PC-9 (cell line): ENCODE results near the gene IRAK2. TPM values are rescaled to one million over a fixed set of nuclear protein-coding genes. Genes with fewer than 3 reads are reported as not detected.

Experiments used
- BruUV-seq: library from RNA; stranded (reverse); fragments of 400-500 nt; replicated peaks from 2 replicates; lab custom pipeline; 2021; lab: Mats Ljungman, UMichigan
- CTCF ChIA-PET: fragments of 300-600 bp; sonication (Branson Sonifier 250); formaldehyde crosslinking; loops from one replicate; lab custom pipeline; 2022; ENCODE audit warnings: antibody characterized with exemption; lab: Charles Lee
- POLR2A ChIA-PET: fragments of 300-600 bp; sonication (Branson Sonifier 250); formaldehyde crosslinking; loops from one replicate; lab custom pipeline; 2022; ENCODE audit warnings: antibody characterized with exemption; ENCODE audit not compliant: unreplicated experiment; lab: Charles Lee
- DNase-seq, 2 experiments: peaks; one replicate each; pipeline versions ENCODE4 v3.0.0 to v3.0.0-alpha.2; 2015 to 2022; ENCODE audit warnings: mixed read lengths in 1 of 2
- H2AFZ ChIP-seq: fragments of 200-600 bp; sonication (generic); 2 replicates; pipeline ENCODE4 v1.8.1; 2017; ENCODE audit warnings: antibody characterized with exemption
- H3F3A ChIP-seq: fragments of 200-600 bp; sonication (generic); 2 replicates; pipeline ENCODE4 v1.8.1; 2017; ENCODE audit warnings: antibody characterized with exemption, mild to moderate bottlenecking, low read depth; ENCODE audit not compliant: insufficient read depth
- H3K27ac ChIP-seq: fragments of 200-600 bp; sonication (generic); 2 replicates; pipeline ENCODE4 v1.6.1; 2016; ENCODE audit warnings: mixed run types
- H3K27me3 ChIP-seq: fragments of 200-600 bp; sonication (generic); 2 replicates; pipeline ENCODE4 v1.6.1; 2016; ENCODE audit warnings: low read depth, mixed run types; ENCODE audit not compliant: insufficient read depth
- H3K36me3 ChIP-seq: fragments of 200-600 bp; sonication (generic); 2 replicates; pipeline ENCODE4 v1.6.1; 2016; ENCODE audit warnings: low read depth, mixed run types
- H3K4me1 ChIP-seq: fragments of 200-600 bp; sonication (generic); replicated peaks from 2 replicates; pipeline ENCODE4 v1.6.1; 2016; ENCODE audit warnings: mixed run types; ENCODE audit not compliant: insufficient read depth
- H3K4me2 ChIP-seq: fragments of 200-600 bp; sonication (generic); 2 replicates; pipeline ENCODE4 v1.6.1; 2017; ENCODE audit warnings: mixed run types
- H3K4me3 ChIP-seq: fragments of 200-600 bp; sonication (generic); 2 replicates; pipeline ENCODE4 v1.6.1; 2016; ENCODE audit warnings: mixed run types
- H3K79me2 ChIP-seq: fragments of 200-600 bp; sonication (generic); 2 replicates; pipeline ENCODE4 v1.6.1; 2017; ENCODE audit warnings: low read depth, mixed run types
- H3K9me2 ChIP-seq: fragments of 200-600 bp; sonication (generic); 2 replicates; pipeline ENCODE4 v1.8.1; 2017; ENCODE audit warnings: mild to moderate bottlenecking; ENCODE audit not compliant: insufficient read depth
- H3K9me3 ChIP-seq: fragments of 200-600 bp; sonication (generic); 2 replicates; pipeline ENCODE4 v1.8.1; 2016; ENCODE audit warnings: low read depth; ENCODE audit not compliant: insufficient read depth
- H4K20me1 ChIP-seq: fragments of 200-600 bp; sonication (generic); 2 replicates; pipeline ENCODE4 v1.8.1; 2017; ENCODE audit not compliant: insufficient read depth
- CTCF ChIP-seq: fragments of 200-600 bp; sonication (generic); conservative IDR thresholded peaks from 2 replicates; pipeline ENCODE4 v1.6.1; 2017; ENCODE audit warnings: mixed run types, antibody characterized with exemption, mild to moderate bottlenecking, moderate library complexity
- EZH2 ChIP-seq: fragments of 200-600 bp; sonication (generic); IDR thresholded peaks from 2 replicates; pipeline ENCODE4 v1.8.0; 2017; ENCODE audit warnings: antibody characterized with exemption, low read depth
- intact Hi-C: fragments of 100-400 bp; cut with micrococcal nuclease; formaldehyde crosslinking; loops from one replicate; pipeline ENCODE4 v1.10.0; 2022; ENCODE audit not compliant: unreplicated experiment
- total RNA-seq: library from RNA; stranded (reverse); gene quantifications from 2 replicates; pipeline ENCODE4 v1.2.3, GENCODE V29; 2021

Gene IRAK2
- total RNA-seq, 1 experiment from 2014 or later, result 2.7 TPM

DNA sequence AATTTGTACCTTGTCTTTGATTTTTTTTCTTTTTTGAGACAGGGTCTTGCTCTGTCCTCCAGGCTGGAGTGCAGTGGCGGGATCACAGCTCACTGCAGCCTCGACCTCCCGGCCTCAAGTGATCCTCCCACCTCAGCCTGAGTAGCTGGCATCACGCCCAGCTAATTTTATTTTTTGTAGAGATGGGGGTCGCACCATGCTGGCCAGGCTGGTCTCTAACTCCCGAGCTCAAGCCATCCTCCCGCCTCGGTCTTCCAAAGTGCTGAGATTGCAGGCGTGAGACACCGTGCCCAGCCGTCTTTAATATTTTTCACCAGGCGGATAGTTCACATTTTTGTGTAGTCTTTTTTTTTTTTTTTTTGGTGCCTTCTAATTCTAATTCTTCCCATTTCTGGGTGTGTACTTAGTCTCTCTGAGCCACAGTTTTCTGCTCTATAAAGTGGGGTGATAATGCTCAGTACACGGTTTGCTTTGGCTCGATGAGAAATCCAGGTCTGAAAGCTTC is 83.0 kb downstream of the IRAK2 start:
- peak overlapping the region; percentile 80; the same call in 1 of the 2 replicates for H3K4me3 ChIP-seq
- peak overlapping the region; percentile 90 for H2AFZ ChIP-seq
- H4K20me1 ChIP-seq, result no peaks in the 10 kb centered on the region; the same call in 1 of the 2 replicates
- no peak for TF ChIP-seq EZH2
- no peak for TF ChIP-seq CTCF
- DNase-seq, result no peak
- no peaks in the 10 kb centered on the region for H3K9me2 ChIP-seq
- peaks cover 14% of the 10 kb centered on the region; the same call in 1 of the 2 replicates for H3K36me3 ChIP-seq
- intact Hi-C loops, result no loop called here
- H3K9me3 ChIP-seq, result peaks cover 22% of the 10 kb centered on the region
- peaks cover 18% of the 10 kb centered on the region for H3F3A ChIP-seq
- H3K27me3 ChIP-seq, result no peaks in the 10 kb centered on the region
- CTCF ChIA-PET, result interaction anchor here (0.7 kb wide), 1 partner anchor 1408 kb away, joined by 3 read pairs; no protein-coding TSS in a partner anchor
- peak overlapping the region; percentile 82 for H3K4me2 ChIP-seq
- POLR2A ChIA-PET, result no interaction called here
- peaks cover 26% of the 10 kb centered on the region for H3K79me2 ChIP-seq
- peaks cover 17% of the 10 kb centered on the region for H3K4me1 ChIP-seq
- no peak overlapping the region for H3K27ac ChIP-seq
- BruUV-seq, result TSS peak; percentile 23

DNA sequence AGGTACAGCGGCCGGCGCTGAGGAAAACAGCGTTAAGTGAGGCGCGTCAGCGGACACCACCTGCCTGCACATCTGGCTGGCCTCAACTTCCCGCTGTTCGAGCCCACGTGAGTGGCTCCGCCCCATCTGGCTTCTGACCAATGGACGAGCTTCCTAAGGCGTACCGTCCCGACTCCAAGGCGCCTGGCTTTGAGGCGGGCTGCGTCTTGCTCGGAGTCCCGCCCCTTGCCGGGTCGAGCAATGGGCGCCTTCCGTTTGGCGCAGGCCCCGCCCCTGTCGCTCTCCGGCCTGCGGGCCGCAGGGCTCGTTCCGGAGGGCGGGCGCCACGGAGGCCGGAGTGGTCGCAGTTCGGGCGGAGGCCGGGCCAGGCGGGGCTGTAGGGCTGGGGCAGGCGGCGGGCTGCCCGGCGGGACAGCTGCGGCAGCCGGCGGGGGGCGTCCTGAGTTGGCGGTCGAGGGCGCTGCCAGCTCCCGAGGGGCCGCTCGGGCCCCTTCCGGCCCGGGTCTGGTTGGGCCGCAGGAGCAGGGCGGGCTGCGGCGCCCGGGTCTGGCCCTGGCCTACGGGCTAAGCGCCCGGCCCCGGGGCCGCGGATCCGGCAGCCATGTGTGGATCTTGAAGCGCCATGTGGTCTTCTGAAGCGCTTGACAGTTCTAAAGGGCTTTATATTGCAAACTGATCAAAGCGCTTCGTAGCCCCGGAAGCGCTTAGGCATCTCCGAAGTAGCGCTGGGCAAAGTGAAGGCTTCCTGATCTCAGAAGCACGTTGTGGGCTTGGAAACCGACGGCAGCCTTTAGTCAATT is 83.7 kb downstream of the IRAK2 start, which contains the start of gene TATDN2:
TSS of gene TATDN2 (plus strand) at position 276 of the 800 bp plus-strand sequence. CDS start 742 bp downstream, outside the sequence.
- Histone ChIP-seq H4K20me1 (no peaks in the 10 kb centered on the region; the same call in 1 of the 2 replicates), H3K27ac (no peak within 1 kb of the TSS), H2AFZ (peak within 1 kb of the TSS; percentile 90), H3K27me3 (no peaks in the 10 kb centered on the region), H3K4me1 (peaks cover 17% of the 10 kb centered on the region), H3K4me3 (peak within 1 kb of the TSS; percentile 80), H3K79me2 (peaks cover 26% of the 10 kb centered on the region), H3K9me2 (no peaks in the 10 kb centered on the region), H3K4me2 (peak within 1 kb of the TSS; percentile 82), H3K9me3 (peaks cover 22% of the 10 kb centered on the region), H3F3A (peaks cover 15% of the 10 kb centered on the region), H3K36me3 (peaks cover 16% of the 10 kb centered on the region; the same call in 1 of the 2 replicates)
- DNase-seq, result peak; percentile 87 to 92
- BruUV-seq, result no TSS peak
- no peak for TF ChIP-seq CTCF
- TF ChIP-seq EZH2, result no peak
- ChIA-PET POLR2A (interaction anchor here (0.6 kb wide), 1 partner anchor 107 kb away, joined by 4 read pairs; the partner anchor contains the start of gene VHL), CTCF (no interaction called here)
- intact Hi-C loops, result no loop called here

GRCh38 chr3:10248984-10249748 is 84.4 kb downstream of the IRAK2 start:
- Histone ChIP-seq H3K79me2 (peaks cover 26% of the 10 kb centered on the region), H3K4me1 (peaks cover 17% of the 10 kb centered on the region), H3K9me2 (no peaks in the 10 kb centered on the region), H3K36me3 (peaks cover 12% of the 10 kb centered on the region; the same call in 1 of the 2 replicates), H4K20me1 (no peaks in the 10 kb centered on the region; the same call in 1 of the 2 replicates), H2AFZ (peak overlapping the region; percentile 90), H3K9me3 (peaks cover 22% of the 10 kb centered on the region), H3K4me3 (peak overlapping the region; percentile 80), H3K27me3 (no peaks in the 10 kb centered on the region), H3K4me2 (peak overlapping the region; percentile 82), H3K27ac (no peak overlapping the region), H3F3A (peaks cover 12% of the 10 kb centered on the region)
- POLR2A ChIA-PET, result no interaction called here
- CTCF ChIA-PET, result no interaction called here
- no TSS peak for BruUV-seq
- no peak for TF ChIP-seq CTCF
- no peak for TF ChIP-seq EZH2
- intact Hi-C loops, result no loop called here
- peak in 1 of 2 experiments; percentile 16 for DNase-seq
